HG03060 (cell line): Measurements from ENCODE around the gene SNAI3.

Experiments used
- ATAC-seq: cut with Tn5 transposase; IDR thresholded peaks from one replicate; pipeline ENCODE4 v1.9.1; 2021; ENCODE audit warnings: low read depth, moderate number of reproducible peaks; ENCODE audit not compliant: unreplicated experiment

SNAI3 gene

GRCh38 chr16:88686439-88687253 is at the start of gene SNAI3:
Gene SNAI3 (minus strand): TSS chr16:88686507. CDS start chr16:88686406, 101 bp downstream.
- ATAC-seq = no peak

- no peak for ATAC-seq
These were observed 49.8 kb upstream of the SNAI3 start for GRCh38 chr16:88736088-88736487.

GRCh38 chr16:88735616-88736015 is 49.3 kb upstream of the SNAI3 start:
- ATAC-seq = no peak

- ATAC-seq = no peak
These were observed 48.8 kb upstream of the SNAI3 start for GRCh38 chr16:88735121-88735520.

DNA sequence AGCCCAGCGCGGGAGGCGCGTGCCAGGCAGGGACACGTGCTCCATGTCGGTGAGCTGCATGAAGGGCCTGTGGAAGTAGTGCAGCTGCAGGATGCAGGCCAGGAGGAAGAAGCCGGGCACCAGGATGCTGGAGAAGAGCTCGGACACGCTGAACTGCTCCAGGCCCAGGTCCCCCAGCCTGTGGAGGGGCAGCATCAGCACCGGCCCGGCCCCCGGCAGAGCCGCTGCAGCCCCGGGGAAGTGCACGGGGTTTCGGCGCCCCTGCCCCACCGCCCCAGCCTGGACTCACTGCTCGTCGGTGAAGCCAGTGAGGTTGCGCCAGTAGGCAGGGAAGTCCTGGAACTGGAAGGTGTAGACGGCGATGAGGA is 48.0 kb upstream of the SNAI3 start:
- no peak for ATAC-seq

- ATAC-seq = no peak
These were observed 47.5 kb upstream of the SNAI3 start for GRCh38 chr16:88733630-88734360.

GRCh38 chr16:88732961-88733294 is 46.6 kb upstream of the SNAI3 start:
- no peak for ATAC-seq

DNA sequence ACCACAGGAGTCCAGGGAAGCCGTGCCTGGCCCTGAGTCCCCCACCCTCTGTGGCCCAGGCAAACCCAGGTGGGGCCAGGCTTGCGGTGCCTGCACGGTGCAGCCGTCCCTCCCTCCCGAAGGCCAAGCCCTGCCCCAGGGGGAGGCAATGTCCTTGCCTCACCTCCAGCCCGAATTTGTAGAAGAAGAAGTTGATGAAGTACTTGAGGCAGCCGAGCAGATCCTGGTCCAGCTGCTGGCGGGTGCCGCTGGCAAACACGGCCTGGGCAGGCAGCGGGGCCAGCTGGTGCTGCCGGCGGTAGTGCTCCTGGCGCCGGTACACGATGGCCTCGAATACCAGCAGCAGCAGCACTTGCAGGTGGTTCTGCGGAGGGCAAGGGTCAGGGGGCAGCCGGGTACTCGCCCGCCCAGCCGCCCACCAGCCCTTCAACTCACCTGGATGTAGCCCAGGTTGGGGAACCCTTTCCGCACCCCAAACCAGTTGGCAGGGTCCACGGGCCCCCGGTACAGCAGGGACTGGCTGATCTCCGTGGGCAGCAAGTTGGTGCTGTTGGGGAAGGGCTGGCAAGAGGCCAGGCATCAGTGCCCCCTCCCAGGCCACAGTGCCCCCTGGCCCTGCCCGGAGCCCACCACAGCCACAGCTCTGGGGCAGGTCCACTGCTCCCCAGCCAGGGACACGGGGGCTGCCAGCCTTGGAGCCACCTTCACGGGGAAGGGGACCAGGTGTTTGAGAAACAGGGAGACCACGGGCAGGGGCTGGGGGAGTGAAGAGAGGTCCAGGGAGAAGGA is 46.1 kb upstream of the SNAI3 start:
- no peak for ATAC-seq

DNA sequence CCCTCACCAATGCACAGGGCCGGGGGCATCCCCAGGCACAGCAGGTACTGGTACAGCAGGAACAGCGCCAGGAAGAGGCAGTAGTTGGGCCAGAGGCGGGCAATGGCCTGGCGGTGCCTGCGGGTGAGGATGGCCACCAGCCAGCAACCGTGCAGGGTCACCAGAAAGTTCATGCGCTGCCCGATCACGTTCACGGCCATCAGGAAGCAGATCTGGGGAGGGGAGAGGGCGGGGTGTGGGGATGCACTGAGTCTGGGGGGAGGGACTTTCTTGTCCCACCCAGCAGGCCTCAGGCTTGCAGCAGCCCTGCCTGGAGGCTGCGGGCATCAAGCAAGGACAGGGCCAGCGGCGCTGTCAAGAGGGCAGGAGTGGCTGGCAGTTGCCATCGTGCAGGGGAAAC is 45.4 kb upstream of the SNAI3 start:
- ATAC-seq = no peak

GRCh38 chr16:88730632-88731607 is 44.6 kb upstream of the SNAI3 start:
- ATAC-seq = no peak

GRCh38 chr16:88727871-88728270 is 41.6 kb upstream of the SNAI3 start:
- ATAC-seq = no peak

DNA sequence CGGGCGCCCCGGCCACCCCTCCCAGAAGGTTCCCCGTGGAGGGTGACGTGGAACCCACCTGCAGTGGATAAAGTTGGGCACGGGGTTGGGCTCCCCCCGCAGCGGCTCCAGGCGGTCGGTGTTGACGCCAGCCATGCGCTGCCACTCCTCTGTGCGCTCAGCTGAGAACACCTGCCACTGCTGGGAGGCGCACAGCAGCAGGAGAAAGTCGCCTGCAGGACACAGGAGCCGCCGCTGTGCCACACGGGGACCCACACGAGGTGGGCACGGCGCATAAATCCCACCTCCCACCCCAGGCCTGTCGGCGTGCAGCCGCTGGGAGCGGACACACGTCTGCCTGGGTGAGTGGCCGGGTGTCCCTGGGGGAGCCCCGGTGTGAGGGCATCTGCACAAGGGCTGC is 40.7 kb upstream of the SNAI3 start:
- no peak for ATAC-seq

DNA sequence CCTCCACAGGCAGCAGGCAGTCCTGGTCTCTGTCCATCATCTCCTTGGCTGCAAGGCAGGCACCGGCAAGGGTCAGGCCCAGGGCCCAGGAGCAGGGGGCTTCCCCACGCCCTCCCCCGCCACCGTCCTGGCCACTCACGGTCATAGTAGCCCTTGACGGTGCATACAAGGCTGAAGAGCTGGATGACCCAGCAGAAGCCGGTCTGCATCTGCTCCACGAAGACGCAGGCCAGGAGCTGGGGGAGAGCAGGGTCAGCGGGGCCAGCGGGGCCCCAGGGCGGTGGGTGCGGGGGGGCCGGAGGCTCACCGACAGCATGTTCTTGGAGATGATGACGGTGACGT is 40.1 kb upstream of the SNAI3 start:
- no peak for ATAC-seq

GRCh38 chr16:88725609-88726407 is 39.5 kb upstream of the SNAI3 start:
- ATAC-seq = no peak

DNA sequence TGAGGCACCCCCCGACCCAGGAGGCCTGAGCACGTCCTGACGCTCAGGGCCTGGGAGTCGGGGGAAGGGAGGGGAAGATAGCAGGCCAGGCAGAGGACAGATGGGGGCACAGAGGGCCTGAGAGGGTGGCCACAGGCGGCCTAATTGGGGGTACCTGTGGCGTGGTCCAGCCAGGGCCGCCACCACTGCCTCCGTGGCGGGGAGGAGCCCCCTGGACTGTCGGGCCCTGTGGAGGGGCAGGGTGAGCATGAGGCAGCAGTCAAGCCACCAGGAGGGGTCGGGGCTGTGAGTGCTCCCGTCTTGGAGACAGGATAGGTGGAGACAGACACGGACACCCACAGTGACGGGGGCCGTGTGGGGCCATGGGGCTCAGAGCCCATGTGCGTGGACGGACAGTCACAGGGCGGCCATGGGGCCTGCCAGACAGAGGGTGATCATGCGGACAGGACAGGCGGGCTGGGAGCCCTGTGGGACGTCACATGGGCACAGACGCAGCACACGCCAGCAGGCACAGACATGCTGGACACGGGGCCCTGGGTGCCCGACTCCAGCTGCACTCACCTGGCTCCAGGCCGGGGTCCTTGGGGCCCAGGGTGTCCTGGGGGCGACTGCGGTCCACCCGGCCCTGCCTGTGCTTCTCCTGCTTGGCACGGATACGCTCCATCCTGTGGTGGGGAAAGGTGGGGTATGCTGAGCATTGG is 38.7 kb upstream of the SNAI3 start:
- no peak for ATAC-seq

- ATAC-seq = no peak
These were observed 37.6 kb upstream of the SNAI3 start for GRCh38 chr16:88723911-88724310.

DNA sequence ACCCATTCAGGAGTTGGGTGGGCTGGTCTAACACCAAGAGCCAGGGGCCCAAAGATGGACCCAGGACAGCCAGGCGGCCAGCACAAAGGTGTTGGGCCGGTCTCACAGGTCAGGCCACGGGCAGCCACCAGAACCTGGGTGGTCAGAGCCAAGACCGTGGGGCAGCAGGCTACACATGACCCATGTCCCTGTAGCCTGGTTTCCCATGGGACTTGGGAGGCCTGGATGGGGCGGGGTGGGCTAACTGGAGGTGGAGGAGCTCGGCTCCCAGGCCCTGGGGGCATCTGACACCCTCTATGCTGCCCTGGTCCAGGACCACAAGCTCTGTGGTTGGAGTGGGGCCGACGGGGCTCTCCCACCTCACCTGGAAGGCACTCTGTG is 37.2 kb upstream of the SNAI3 start:
- ATAC-seq = no peak

- no peak for ATAC-seq
These were observed 36.6 kb upstream of the SNAI3 start for GRCh38 chr16:88722784-88723506.
